Measurements from ENCODE around the gene LIME1.

LIME1 gene

GRCh38 chr20:63691711-63692435 is 44.6 kb upstream of the LIME1 start:
- no peak for TF ChIP-seq PAX5 (IDR thresholded peaks at IDR 0.05; ENCODE audit: insufficient read depth, low read length, severe bottlenecking)
- TF ChIP-seq TAF1 (IDR thresholded peaks at IDR 0.05; ENCODE audit: low read depth, low read length), result no peak
- no peak for TF ChIP-seq POLR2A (IDR thresholded peaks at IDR 0.05; ENCODE audit: low read depth, low read length)
- no peak for TF ChIP-seq POU2F2 (IDR thresholded peaks at IDR 0.05; ENCODE audit: low read depth, low read length)
- TF ChIP-seq SPI1 (IDR thresholded peaks at IDR 0.05; ENCODE audit: low read depth, low read length), result no peak
- TF ChIP-seq POLR2AphosphoS5 (IDR thresholded peaks at IDR 0.05; ENCODE audit: low read depth, low read length), result no peak
- FAIRE-seq (no peak), DNase-seq (ENCODE audit: insufficient read length, low spot score) (no peak)

GRCh38 chr20:63692436-63693082 is 43.9 kb upstream of the LIME1 start:
- FAIRE-seq, result no peak
- no peak for TF ChIP-seq PAX5 (IDR thresholded peaks at IDR 0.05; ENCODE audit: insufficient read depth, low read length, severe bottlenecking)
- TF ChIP-seq POU2F2 (IDR thresholded peaks at IDR 0.05; ENCODE audit: low read depth, low read length), result no peak
- no peak for TF ChIP-seq TAF1 (IDR thresholded peaks at IDR 0.05; ENCODE audit: low read depth, low read length)
- TF ChIP-seq POLR2A (IDR thresholded peaks at IDR 0.05; ENCODE audit: low read depth, low read length), result no peak
- TF ChIP-seq SPI1 (IDR thresholded peaks at IDR 0.05; ENCODE audit: low read depth, low read length), result no peak
- TF ChIP-seq POLR2AphosphoS5 (IDR thresholded peaks at IDR 0.05; ENCODE audit: low read depth, low read length), result no peak
- DNase-seq (ENCODE audit: insufficient read length, low spot score), result no peak

DNA sequence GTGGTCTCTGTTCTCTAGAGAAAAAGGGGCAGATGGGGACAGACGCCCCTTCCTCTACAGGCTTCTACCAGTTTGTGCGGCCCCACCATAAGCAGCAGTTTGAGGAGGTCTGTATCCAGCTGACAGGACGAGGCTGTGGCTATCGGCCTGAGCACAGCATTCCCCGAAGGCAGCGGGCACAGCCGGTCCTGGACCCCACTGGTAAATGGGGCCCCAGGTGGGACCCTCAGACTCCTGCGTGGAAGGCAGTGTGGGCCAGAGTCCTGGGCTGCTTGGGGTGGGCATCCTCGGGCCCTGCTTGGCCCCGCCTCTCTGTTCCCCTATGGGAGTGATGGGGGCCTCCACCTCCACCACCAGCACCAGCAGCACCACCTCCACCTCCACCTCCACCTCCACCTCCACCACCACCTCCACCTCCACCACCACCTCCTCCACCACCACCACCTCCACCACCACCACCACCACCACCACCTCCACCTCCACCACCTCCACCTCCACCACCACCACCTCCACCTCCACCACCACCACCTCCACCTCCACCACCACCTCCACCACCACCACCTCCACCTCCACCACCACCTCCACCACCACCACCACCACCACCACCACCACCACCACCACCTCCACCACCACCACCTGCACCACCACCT is 43.3 kb upstream of the LIME1 start:
- DNase-seq (ENCODE audit: insufficient read length, low spot score) (no peak), FAIRE-seq (no peak)
- TF ChIP-seq PAX5 (IDR thresholded peaks at IDR 0.05; ENCODE audit: insufficient read depth, low read length, severe bottlenecking) (no peak), POLR2A (IDR thresholded peaks at IDR 0.05; ENCODE audit: low read depth, low read length) (no peak), POLR2AphosphoS5 (IDR thresholded peaks at IDR 0.05; ENCODE audit: low read depth, low read length) (no peak), TAF1 (IDR thresholded peaks at IDR 0.05; ENCODE audit: low read depth, low read length) (no peak), POU2F2 (IDR thresholded peaks at IDR 0.05; ENCODE audit: low read depth, low read length) (no peak), SPI1 (IDR thresholded peaks at IDR 0.05; ENCODE audit: low read depth, low read length) (no peak)

- TF ChIP-seq PAX5 (IDR thresholded peaks at IDR 0.05; ENCODE audit: insufficient read depth, low read length, severe bottlenecking) (no peak), POLR2AphosphoS5 (IDR thresholded peaks at IDR 0.05; ENCODE audit: low read depth, low read length) (no peak), POLR2A (IDR thresholded peaks at IDR 0.05; ENCODE audit: low read depth, low read length) (no peak), TAF1 (IDR thresholded peaks at IDR 0.05; ENCODE audit: low read depth, low read length) (no peak), SPI1 (IDR thresholded peaks at IDR 0.05; ENCODE audit: low read depth, low read length) (no peak), POU2F2 (IDR thresholded peaks at IDR 0.05; ENCODE audit: low read depth, low read length) (no peak)
- no peak for FAIRE-seq
- DNase-seq (ENCODE audit: insufficient read length, low spot score), result no peak
These were observed 42.5 kb upstream of the LIME1 start for GRCh38 chr20:63693733-63694583.

DNA sequence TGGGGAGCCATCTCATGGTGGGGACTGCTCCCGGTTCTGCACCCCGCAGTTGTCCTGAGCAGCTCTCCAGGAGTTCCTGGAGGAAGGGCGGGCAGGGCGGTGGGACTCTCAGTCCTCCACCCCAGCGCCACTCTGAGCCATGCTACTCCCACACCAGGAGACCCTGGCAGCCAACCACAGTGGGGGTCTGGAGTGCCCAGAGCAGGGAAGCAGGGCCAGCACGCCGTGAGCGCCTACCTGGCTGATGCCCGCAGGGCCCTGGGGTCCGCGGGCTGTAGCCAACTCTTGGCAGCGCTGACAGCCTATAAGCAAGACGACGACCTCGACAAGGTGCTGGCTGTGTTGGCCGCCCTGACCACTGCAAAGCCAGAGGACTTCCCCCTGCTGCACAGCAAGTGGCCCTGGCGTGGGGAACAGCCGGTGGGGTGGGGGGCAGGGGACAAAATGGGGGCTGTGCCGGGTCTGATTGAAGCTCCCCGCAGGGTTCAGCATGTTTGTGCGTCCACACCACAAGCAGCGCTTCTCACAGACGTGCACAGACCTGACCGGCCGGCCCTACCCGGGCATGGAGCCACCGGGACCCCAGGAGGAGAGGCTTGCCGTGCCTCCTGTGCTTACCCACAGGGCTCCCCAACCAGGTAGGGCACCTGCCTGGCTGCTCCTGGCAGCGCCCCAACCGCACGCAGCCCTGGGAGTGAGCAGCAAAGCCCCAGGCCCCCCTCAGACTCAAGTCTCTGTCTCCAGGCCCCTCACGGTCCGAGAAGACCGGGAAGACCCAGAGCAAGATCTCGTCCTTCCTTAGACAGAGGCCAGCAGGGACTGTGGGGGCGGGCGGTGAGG is 41.7 kb upstream of the LIME1 start:
- no peak for TF ChIP-seq POU2F2 (IDR thresholded peaks at IDR 0.05; ENCODE audit: low read depth, low read length)
- no peak for TF ChIP-seq TAF1 (IDR thresholded peaks at IDR 0.05; ENCODE audit: low read depth, low read length)
- no peak for TF ChIP-seq POLR2A (IDR thresholded peaks at IDR 0.05; ENCODE audit: low read depth, low read length)
- TF ChIP-seq SPI1 (IDR thresholded peaks at IDR 0.05; ENCODE audit: low read depth, low read length), result no peak
- no peak for TF ChIP-seq POLR2AphosphoS5 (IDR thresholded peaks at IDR 0.05; ENCODE audit: low read depth, low read length)
- no peak for TF ChIP-seq PAX5 (IDR thresholded peaks at IDR 0.05; ENCODE audit: insufficient read depth, low read length, severe bottlenecking)

GRCh38 chr20:63695424-63696305 is 40.8 kb upstream of the LIME1 start:
- DNase-seq (ENCODE audit: insufficient read length, low spot score), result peak; percentile 29
- no peak for FAIRE-seq
- TF ChIP-seq SPI1 (IDR thresholded peaks at IDR 0.05; ENCODE audit: low read depth, low read length) (no peak), PAX5 (IDR thresholded peaks at IDR 0.05; ENCODE audit: insufficient read depth, low read length, severe bottlenecking) (no peak), POLR2AphosphoS5 (IDR thresholded peaks at IDR 0.05; ENCODE audit: low read depth, low read length) (no peak), POLR2A (IDR thresholded peaks at IDR 0.05; ENCODE audit: low read depth, low read length) (no peak), TAF1 (IDR thresholded peaks at IDR 0.05; ENCODE audit: low read depth, low read length) (no peak), POU2F2 (IDR thresholded peaks at IDR 0.05; ENCODE audit: low read depth, low read length) (no peak)

More for the DNA sequence above, 41.7 kb upstream of the LIME1 start:
- FAIRE-seq (no peak), DNase-seq (ENCODE audit: insufficient read length, low spot score) (peak; percentile 18)

DNA sequence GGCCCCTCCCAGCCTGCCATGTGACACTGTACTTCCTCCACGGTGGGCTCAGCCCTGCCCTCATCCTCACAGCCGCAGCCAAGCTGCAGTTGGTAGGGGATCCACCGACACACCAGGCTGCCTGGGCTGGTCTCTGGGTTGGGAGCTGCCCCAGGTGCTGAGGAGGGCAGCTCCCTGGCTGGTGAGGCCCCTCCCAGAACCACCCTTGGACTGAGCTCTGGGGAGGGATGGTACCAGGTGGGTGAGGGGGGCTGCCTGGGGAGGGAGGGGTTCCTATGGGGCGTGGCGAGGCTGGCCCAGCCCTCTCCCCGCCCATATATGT is 40.2 kb upstream of the LIME1 start:
- DNase-seq (ENCODE audit: insufficient read length, low spot score) (peak; percentile 54), FAIRE-seq (no peak)
- TF ChIP-seq SPI1 (IDR thresholded peaks at IDR 0.05; ENCODE audit: low read depth, low read length), result no peak
- no peak; the same call in 1 of the 2 replicates for TF ChIP-seq POLR2A (IDR thresholded peaks at IDR 0.05; ENCODE audit: low read depth, low read length)
- TF ChIP-seq POLR2AphosphoS5 (IDR thresholded peaks at IDR 0.05; ENCODE audit: low read depth, low read length), result no peak
- no peak for TF ChIP-seq PAX5 (IDR thresholded peaks at IDR 0.05; ENCODE audit: insufficient read depth, low read length, severe bottlenecking)
- TF ChIP-seq TAF1 (IDR thresholded peaks at IDR 0.05; ENCODE audit: low read depth, low read length), result no peak
- TF ChIP-seq POU2F2 (IDR thresholded peaks at IDR 0.05; ENCODE audit: low read depth, low read length), result no peak

All from GM12891 (cell line).